GM23338 (cell line): ENCODE data around the gene CYP46A1. TPM values are rescaled to one million over a fixed set of nuclear protein-coding genes. Genes with fewer than 3 reads are reported as not detected.
A peak's percentile ranks its signal among the peaks of the same experiment; 100 is the strongest.

Source experiments
- ATAC-seq: fragments of 200-7000 bp; cut with Tn5 transposase; 3 replicates; pipeline ENCODE4 v1.9.1; 2020
- DNase-seq: peaks from one replicate; pipeline ENCODE4 v3.0.0-alpha.2; 2015; ENCODE audit warnings: low spot score
- H2AFZ ChIP-seq: fragments of 200-600 bp; sonication (generic); 2 replicates; pipeline ENCODE4 v1.8.0; 2016; ENCODE audit warnings: antibody characterized with exemption, mild to moderate bottlenecking, moderate library complexity
- H3F3A ChIP-seq: fragments of 200-600 bp; sonication (generic); replicated peaks from 2 replicates; pipeline ENCODE4 v1.8.0; 2017; ENCODE audit warnings: antibody characterized with exemption, mixed run types, low read depth
- H3K27ac ChIP-seq: fragments of 200-600 bp; sonication (generic); 2 replicates; pipeline ENCODE4 v1.6.1; 2016; ENCODE audit warnings: low read depth
- H3K27me3 ChIP-seq: fragments of 200-600 bp; sonication (generic); 2 replicates; pipeline ENCODE4 v1.8.0; 2016; ENCODE audit warnings: mild to moderate bottlenecking, mixed run types, moderate library complexity; ENCODE audit not compliant: insufficient read depth
- H3K36me3 ChIP-seq: fragments of 200-600 bp; sonication (generic); 2 replicates; pipeline ENCODE4 v1.8.0; 2016; ENCODE audit warnings: mild to moderate bottlenecking; ENCODE audit not compliant: insufficient read depth
- H3K4me1 ChIP-seq: fragments of 200-600 bp; sonication (generic); 2 replicates; pipeline ENCODE4 v1.8.0; 2016; ENCODE audit warnings: mild to moderate bottlenecking, moderate library complexity; ENCODE audit not compliant: insufficient read depth
- H3K4me2 ChIP-seq: fragments of 200-600 bp; sonication (generic); 2 replicates; pipeline ENCODE4 v1.7.1; 2017; ENCODE audit warnings: mixed run types
- H3K4me3 ChIP-seq: fragments of 200-600 bp; sonication (generic); 2 replicates; pipeline ENCODE4 v1.6.1; 2016; ENCODE audit warnings: mixed run types
- H3K79me2 ChIP-seq: fragments of 200-600 bp; sonication (generic); replicated peaks from 2 replicates; pipeline ENCODE4 v1.8.0; 2017; ENCODE audit warnings: mild to moderate bottlenecking; ENCODE audit not compliant: insufficient read depth
- H3K9me2 ChIP-seq: fragments of 200-600 bp; sonication (generic); 2 replicates; pipeline ENCODE4 v1.8.0; 2017; ENCODE audit not compliant: insufficient read depth
- H4K20me1 ChIP-seq: fragments of 200-600 bp; sonication (generic); replicated peaks from 2 replicates; pipeline ENCODE4 v1.8.0; 2017; ENCODE audit warnings: mild to moderate bottlenecking; ENCODE audit not compliant: insufficient read depth
- H3K27ac Mint-ChIP-seq: 2 replicates; pipeline ENCODE4 v1.8.0; 2020; ENCODE audit warnings: inconsistent platforms, mild to moderate bottlenecking, moderate library complexity, mixed read lengths
- H3K27me3 Mint-ChIP-seq: 3 replicates; pipeline ENCODE4 v1.8.0; 2022; ENCODE audit warnings: low read depth, mild to moderate bottlenecking, moderate library complexity, mixed read lengths, inconsistent platforms; ENCODE audit not compliant: insufficient read depth, poor library complexity
- H3K36me3 Mint-ChIP-seq: 3 replicates; pipeline ENCODE4 v1.8.0; 2021; ENCODE audit warnings: low read depth, mild to moderate bottlenecking, inconsistent platforms, moderate library complexity, mixed read lengths
- H3K4me1 Mint-ChIP-seq: 3 replicates; pipeline ENCODE4 v1.8.0; 2020; ENCODE audit warnings: mild to moderate bottlenecking, inconsistent platforms, mixed read lengths
- H3K4me3 Mint-ChIP-seq: 3 replicates; pipeline ENCODE4 v1.8.0; 2021; ENCODE audit warnings: moderate library complexity, mild to moderate bottlenecking, inconsistent platforms, mixed read lengths
- H3K9me3 Mint-ChIP-seq: 3 replicates; pipeline ENCODE4 v1.8.0; 2020; ENCODE audit warnings: moderate library complexity, mild to moderate bottlenecking, inconsistent platforms, mixed read lengths
- CREB1 ChIP-seq: fragments of 250-450 bp; sonication (Bioruptor Pico); IDR thresholded peaks from 2 replicates; pipeline ENCODE4 v1.5.0; 2020; ENCODE audit warnings: low read depth, mild to moderate bottlenecking, moderate library complexity
- EZH2 ChIP-seq: fragments of 200-600 bp; sonication (generic); IDR thresholded peaks from one replicate; pipeline ENCODE4 v1.8.0; 2017; ENCODE audit warnings: antibody characterized with exemption, mild to moderate bottlenecking, low read depth; ENCODE audit not compliant: unreplicated experiment
- EZH2phosphoT487 ChIP-seq: fragments of 200-600 bp; sonication (generic); IDR thresholded peaks from one replicate; pipeline ENCODE4 v1.8.1; 2018; ENCODE audit warnings: antibody characterized with exemption; ENCODE audit not compliant: unreplicated experiment
- JUNB ChIP-seq: IDR thresholded peaks from one replicate; pipeline ENCODE4 v1.6.1; 2016; ENCODE audit warnings: antibody characterized with exemption; ENCODE audit not compliant: unreplicated experiment
- NANOG ChIP-seq: IDR thresholded peaks from 2 replicates; pipeline ENCODE4 v1.6.1; 2016; ENCODE audit warnings: antibody characterized with exemption, borderline replicate concordance
- POLR2AphosphoS5 ChIP-seq: IDR thresholded peaks from 2 replicates; pipeline ENCODE4 v1.6.1; 2016; ENCODE audit warnings: antibody characterized with exemption, low read depth
- STAT1 ChIP-seq: IDR thresholded peaks from one replicate; pipeline ENCODE4 v1.6.1; 2016; ENCODE audit warnings: antibody characterized with exemption; ENCODE audit not compliant: unreplicated experiment
- ZNF114 ChIP-seq: fragments of 250-450 bp; sonication (Bioruptor Pico); IDR thresholded peaks from 2 replicates; pipeline ENCODE4 v1.5.0; 2020; ENCODE audit warnings: mild to moderate bottlenecking, moderate library complexity
- ZNF331 ChIP-seq: fragments of 250-450 bp; sonication (Bioruptor Pico); IDR thresholded peaks from 2 replicates; pipeline ENCODE4 v1.5.0; 2020; ENCODE audit warnings: low read depth, mild to moderate bottlenecking, moderate library complexity
- polyA plus RNA-seq: library from polyadenylated mRNA; unstranded; fragments of >200 nt; fragmentation: Nextera tagmentation; extraction: Ambion mirVana; gene quantifications from 2 replicates; pipeline ENCODE4 v1.2.1, GENCODE V29; 2016
- total RNA-seq: library from RNA; depleted of rRNA; stranded (reverse); fragments of >200 nt; shearing (Covaris generic); gene quantifications from 2 replicates; pipeline ENCODE4 v1.2.3, GENCODE V29; 2014
- TF ChIP-seq, protein P1 (sequence below), 2 experiments: fragments of 200-600 bp in 1 of 2; sonication (generic) in 1 of 2; conservative IDR thresholded peaks; 2 replicates each; pipeline versions ENCODE4 v1.5.1 to v1.6.1; 2016 to 2017; ENCODE audit warnings: antibody characterized with exemption in 2 of 2, low read depth in 2 of 2, mild to moderate bottlenecking in 2 of 2, moderate library complexity in 1 of 2
- TF ChIP-seq, protein P2 (sequence below): fragments of 250-450 bp; sonication (Bioruptor Pico); IDR thresholded peaks from 2 replicates; pipeline ENCODE4 v1.5.0; 2020; ENCODE audit warnings: mild to moderate bottlenecking, moderate library complexity
- TF ChIP-seq, protein P3 (sequence below): IDR thresholded peaks from 2 replicates; pipeline ENCODE4 v1.6.1; 2016; ENCODE audit warnings: antibody characterized with exemption
- TF ChIP-seq, protein P4 (sequence below): IDR thresholded peaks from one replicate; pipeline ENCODE4 v1.6.1; 2018; ENCODE audit warnings: antibody characterized with exemption; ENCODE audit not compliant: unreplicated experiment

Gene CYP46A1
- total and polyA plus RNA-seq, 2 experiments from 2014 or later: 0.59 to 0.66 TPM

DNA sequence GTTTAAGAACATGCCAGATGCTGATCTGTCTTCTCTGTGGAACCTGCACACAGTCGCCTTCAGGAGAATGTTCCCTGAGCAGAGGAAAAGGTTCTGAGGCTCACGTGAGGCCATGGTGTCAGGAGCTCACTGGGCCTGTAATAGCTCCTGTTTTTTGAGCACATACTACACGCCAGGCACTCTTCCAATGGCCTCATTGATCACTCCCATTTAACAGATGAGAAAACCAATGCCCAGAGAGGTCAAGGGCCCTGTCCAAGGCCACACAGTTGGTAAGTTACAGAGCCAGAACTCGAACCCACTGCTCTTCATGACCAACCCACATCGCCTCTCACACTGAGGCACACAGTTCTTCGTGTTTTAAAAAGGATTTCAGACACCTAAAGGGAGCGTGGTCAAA lies 46.5 kb upstream of the CYP46A1 start:
- Histone ChIP-seq H3K36me3 (no peaks in the 10 kb centered on the region), H3K27me3 (no peaks in the 10 kb centered on the region), H3K4me3 (no peak overlapping the region), H3K4me2 (no peak overlapping the region), H3K9me2 (no peaks in the 10 kb centered on the region), H3K27ac (no peak overlapping the region), H2AFZ (0 out of 2 replicates have a peak overlapping the region, but pooled peaks have one; percentile 32), H3K79me2 (no peaks in the 10 kb centered on the region), H4K20me1 (no peaks in the 10 kb centered on the region), H3K4me1 (no peaks in the 10 kb centered on the region), H3F3A (no peaks in the 10 kb centered on the region)
- Mint-ChIP-seq H3K36me3 (no peaks in the 10 kb centered on the region), H3K27me3 (peaks cover 4% of the 10 kb centered on the region), H3K4me3 (no peak overlapping the region), H3K9me3 (no peaks in the 10 kb centered on the region), H3K27ac (no peak overlapping the region), H3K4me1 (peaks cover 4% of the 10 kb centered on the region; the same call in 2 of the 3 replicates)
- TF ChIP-seq POLR2AphosphoS5: no peak
- no peak for TF ChIP-seq CREB1 (CRISPR knock-in tag)
- TF ChIP-seq, protein P1, sequence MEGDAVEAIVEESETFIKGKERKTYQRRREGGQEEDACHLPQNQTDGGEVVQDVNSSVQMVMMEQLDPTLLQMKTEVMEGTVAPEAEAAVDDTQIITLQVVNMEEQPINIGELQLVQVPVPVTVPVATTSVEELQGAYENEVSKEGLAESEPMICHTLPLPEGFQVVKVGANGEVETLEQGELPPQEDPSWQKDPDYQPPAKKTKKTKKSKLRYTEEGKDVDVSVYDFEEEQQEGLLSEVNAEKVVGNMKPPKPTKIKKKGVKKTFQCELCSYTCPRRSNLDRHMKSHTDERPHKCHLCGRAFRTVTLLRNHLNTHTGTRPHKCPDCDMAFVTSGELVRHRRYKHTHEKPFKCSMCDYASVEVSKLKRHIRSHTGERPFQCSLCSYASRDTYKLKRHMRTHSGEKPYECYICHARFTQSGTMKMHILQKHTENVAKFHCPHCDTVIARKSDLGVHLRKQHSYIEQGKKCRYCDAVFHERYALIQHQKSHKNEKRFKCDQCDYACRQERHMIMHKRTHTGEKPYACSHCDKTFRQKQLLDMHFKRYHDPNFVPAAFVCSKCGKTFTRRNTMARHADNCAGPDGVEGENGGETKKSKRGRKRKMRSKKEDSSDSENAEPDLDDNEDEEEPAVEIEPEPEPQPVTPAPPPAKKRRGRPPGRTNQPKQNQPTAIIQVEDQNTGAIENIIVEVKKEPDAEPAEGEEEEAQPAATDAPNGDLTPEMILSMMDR (conservative IDR thresholded peaks at IDR 0.05; ENCODE audit: low read depth in 2 of 2): no peak
- TF ChIP-seq, protein P2, sequence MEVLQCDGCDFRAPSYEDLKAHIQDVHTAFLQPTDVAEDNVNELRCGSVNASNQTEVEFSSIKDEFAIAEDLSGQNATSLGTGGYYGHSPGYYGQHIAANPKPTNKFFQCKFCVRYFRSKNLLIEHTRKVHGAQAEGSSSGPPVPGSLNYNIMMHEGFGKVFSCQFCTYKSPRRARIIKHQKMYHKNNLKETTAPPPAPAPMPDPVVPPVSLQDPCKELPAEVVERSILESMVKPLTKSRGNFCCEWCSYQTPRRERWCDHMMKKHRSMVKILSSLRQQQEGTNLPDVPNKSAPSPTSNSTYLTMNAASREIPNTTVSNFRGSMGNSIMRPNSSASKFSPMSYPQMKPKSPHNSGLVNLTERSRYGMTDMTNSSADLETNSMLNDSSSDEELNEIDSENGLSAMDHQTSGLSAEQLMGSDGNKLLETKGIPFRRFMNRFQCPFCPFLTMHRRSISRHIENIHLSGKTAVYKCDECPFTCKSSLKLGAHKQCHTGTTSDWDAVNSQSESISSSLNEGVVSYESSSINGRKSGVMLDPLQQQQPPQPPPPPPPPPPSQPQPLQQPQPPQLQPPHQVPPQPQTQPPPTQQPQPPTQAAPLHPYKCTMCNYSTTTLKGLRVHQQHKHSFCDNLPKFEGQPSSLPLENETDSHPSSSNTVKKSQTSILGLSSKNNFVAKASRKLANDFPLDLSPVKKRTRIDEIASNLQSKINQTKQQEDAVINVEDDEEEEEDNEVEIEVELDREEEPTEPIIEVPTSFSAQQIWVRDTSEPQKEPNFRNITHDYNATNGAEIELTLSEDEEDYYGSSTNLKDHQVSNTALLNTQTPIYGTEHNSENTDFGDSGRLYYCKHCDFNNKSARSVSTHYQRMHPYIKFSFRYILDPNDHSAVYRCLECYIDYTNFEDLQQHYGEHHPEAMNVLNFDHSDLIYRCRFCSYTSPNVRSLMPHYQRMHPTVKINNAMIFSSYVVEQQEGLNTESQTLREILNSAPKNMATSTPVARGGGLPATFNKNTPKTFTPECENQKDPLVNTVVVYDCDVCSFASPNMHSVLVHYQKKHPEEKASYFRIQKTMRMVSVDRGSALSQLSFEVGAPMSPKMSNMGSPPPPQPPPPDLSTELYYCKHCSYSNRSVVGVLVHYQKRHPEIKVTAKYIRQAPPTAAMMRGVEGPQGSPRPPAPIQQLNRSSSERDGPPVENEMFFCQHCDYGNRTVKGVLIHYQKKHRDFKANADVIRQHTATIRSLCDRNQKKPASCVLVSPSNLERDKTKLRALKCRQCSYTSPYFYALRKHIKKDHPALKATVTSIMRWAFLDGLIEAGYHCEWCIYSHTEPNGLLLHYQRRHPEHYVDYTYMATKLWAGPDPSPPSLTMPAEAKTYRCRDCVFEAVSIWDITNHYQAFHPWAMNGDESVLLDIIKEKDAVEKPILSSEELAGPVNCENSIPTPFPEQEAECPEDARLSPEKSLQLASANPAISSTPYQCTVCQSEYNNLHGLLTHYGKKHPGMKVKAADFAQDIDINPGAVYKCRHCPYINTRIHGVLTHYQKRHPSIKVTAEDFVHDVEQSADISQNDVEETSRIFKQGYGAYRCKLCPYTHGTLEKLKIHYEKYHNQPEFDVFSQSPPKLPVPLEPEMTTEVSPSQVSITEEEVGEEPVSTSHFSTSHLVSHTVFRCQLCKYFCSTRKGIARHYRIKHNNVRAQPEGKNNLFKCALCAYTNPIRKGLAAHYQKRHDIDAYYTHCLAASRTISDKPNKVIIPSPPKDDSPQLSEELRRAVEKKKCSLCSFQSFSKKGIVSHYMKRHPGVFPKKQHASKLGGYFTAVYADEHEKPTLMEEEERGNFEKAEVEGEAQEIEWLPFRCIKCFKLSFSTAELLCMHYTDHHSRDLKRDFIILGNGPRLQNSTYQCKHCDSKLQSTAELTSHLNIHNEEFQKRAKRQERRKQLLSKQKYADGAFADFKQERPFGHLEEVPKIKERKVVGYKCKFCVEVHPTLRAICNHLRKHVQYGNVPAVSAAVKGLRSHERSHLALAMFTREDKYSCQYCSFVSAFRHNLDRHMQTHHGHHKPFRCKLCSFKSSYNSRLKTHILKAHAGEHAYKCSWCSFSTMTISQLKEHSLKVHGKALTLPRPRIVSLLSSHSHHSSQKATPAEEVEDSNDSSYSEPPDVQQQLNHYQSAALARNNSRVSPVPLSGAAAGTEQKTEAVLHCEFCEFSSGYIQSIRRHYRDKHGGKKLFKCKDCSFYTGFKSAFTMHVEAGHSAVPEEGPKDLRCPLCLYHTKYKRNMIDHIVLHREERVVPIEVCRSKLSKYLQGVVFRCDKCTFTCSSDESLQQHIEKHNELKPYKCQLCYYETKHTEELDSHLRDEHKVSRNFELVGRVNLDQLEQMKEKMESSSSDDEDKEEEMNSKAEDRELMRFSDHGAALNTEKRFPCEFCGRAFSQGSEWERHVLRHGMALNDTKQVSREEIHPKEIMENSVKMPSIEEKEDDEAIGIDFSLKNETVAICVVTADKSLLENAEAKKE (CRISPR knock-in tag): no peak
- no peak for TF ChIP-seq ZNF114
- no peak for TF ChIP-seq STAT1
- no peak for TF ChIP-seq EZH2phosphoT487
- TF ChIP-seq NANOG: no peak
- TF ChIP-seq, protein P3, sequence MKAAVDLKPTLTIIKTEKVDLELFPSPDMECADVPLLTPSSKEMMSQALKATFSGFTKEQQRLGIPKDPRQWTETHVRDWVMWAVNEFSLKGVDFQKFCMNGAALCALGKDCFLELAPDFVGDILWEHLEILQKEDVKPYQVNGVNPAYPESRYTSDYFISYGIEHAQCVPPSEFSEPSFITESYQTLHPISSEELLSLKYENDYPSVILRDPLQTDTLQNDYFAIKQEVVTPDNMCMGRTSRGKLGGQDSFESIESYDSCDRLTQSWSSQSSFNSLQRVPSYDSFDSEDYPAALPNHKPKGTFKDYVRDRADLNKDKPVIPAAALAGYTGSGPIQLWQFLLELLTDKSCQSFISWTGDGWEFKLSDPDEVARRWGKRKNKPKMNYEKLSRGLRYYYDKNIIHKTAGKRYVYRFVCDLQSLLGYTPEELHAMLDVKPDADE: no peak
- no peak for TF ChIP-seq EZH2
- TF ChIP-seq, protein P4, sequence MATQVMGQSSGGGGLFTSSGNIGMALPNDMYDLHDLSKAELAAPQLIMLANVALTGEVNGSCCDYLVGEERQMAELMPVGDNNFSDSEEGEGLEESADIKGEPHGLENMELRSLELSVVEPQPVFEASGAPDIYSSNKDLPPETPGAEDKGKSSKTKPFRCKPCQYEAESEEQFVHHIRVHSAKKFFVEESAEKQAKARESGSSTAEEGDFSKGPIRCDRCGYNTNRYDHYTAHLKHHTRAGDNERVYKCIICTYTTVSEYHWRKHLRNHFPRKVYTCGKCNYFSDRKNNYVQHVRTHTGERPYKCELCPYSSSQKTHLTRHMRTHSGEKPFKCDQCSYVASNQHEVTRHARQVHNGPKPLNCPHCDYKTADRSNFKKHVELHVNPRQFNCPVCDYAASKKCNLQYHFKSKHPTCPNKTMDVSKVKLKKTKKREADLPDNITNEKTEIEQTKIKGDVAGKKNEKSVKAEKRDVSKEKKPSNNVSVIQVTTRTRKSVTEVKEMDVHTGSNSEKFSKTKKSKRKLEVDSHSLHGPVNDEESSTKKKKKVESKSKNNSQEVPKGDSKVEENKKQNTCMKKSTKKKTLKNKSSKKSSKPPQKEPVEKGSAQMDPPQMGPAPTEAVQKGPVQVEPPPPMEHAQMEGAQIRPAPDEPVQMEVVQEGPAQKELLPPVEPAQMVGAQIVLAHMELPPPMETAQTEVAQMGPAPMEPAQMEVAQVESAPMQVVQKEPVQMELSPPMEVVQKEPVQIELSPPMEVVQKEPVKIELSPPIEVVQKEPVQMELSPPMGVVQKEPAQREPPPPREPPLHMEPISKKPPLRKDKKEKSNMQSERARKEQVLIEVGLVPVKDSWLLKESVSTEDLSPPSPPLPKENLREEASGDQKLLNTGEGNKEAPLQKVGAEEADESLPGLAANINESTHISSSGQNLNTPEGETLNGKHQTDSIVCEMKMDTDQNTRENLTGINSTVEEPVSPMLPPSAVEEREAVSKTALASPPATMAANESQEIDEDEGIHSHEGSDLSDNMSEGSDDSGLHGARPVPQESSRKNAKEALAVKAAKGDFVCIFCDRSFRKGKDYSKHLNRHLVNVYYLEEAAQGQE: no peak
- TF ChIP-seq JUNB: no peak
- TF ChIP-seq ZNF331: no peak
- ATAC-seq (no peak), DNase-seq (no peak)
